Prostate gland (tissue), 2 donors: ENCODE measurements around the gene TCF7L1.

ENCODE experiments used
- CTCF ChIP-seq, 4 experiments: fragments of 200-600 bp in 2 of 4; fragments of 450-650 bp in 2 of 4; sonication (generic) in 2 of 4; IDR thresholded peaks; 1 replicate in 3 of 4; 2 replicates in 1 of 4; pipeline ENCODE4 v1.5.1; 2016 to 2019; ENCODE audit warnings: antibody characterized with exemption in 4 of 4, mild to moderate bottlenecking in 2 of 4, moderate library complexity in 2 of 4
- POLR2AphosphoS5 ChIP-seq: sonication (generic); formaldehyde crosslinking; IDR thresholded peaks from one replicate; pipeline ENCODE4 v1.6.1; 2017; ENCODE audit warnings: antibody characterized with exemption

DNA sequence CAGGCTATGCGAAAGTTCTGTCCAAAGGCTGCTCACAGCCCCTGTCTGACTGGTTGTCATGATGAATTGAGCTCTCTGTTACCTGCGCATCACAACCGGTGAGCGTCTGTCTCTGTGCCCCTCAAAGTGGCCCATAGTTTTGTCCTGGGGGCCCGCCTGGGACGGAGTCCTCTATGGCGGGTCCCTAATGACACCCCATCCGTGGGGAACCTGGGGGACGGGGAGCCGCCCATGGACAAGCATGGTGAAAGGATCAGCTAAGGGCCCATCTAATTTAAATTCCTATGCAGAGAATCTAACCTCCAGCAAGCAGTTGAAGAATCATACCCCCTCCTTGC, 221.8 kb downstream of the TCF7L1 start:
- no peak for TF ChIP-seq POLR2AphosphoS5
- TF ChIP-seq CTCF (IDR thresholded peaks at IDR 0.05): no peak
